BE2C (cell line): ENCODE data around the gene SENP1.

Source experiments
- DNase-seq: peaks from one replicate; pipeline ENCODE4 v3.0.0-alpha.2; 2020
- H3K27me3 ChIP-seq: fragments of 250-450 bp; sonication (Bioruptor Pico); 2 replicates; pipeline ENCODE4 v1.5.1; 2020; ENCODE audit warnings: mild to moderate bottlenecking
- H3K36me3 ChIP-seq: fragments of 250-450 bp; sonication (Bioruptor Pico); 2 replicates; pipeline ENCODE4 v1.5.1; 2020; ENCODE audit warnings: mild to moderate bottlenecking
- H3K4me1 ChIP-seq: fragments of 250-450 bp; sonication (Bioruptor Pico); 2 replicates; pipeline ENCODE4 v1.5.1; 2020
- H3K4me3 ChIP-seq: 2 replicates; pipeline ENCODE4 v1.5.1; 2011; ENCODE audit warnings: low read depth, low read length
- H3K9me3 ChIP-seq: fragments of 250-450 bp; sonication (Bioruptor Pico); 2 replicates; pipeline ENCODE4 v1.5.1; 2020
- CTCF ChIP-seq: IDR thresholded peaks from 2 replicates; pipeline ENCODE4 v1.5.1; 2012; ENCODE audit warnings: mild to moderate bottlenecking, low read depth, low read length

Gene SENP1

GRCh38 chr12:48050174-48050573, 55.7 kb downstream of the SENP1 start:
- H3K4me3 ChIP-seq, result no peak overlapping the region
- no peaks in the 10 kb centered on the region for H3K4me1 ChIP-seq
- no peaks in the 10 kb centered on the region for H3K9me3 ChIP-seq
- DNase-seq, result no peak
- peaks cover 24% of the 10 kb centered on the region for H3K36me3 ChIP-seq
- no peaks in the 10 kb centered on the region for H3K27me3 ChIP-seq
- TF ChIP-seq CTCF, result no peak

GRCh38 chr12:48045965-48046518, 59.8 kb downstream of the SENP1 start:
- no peak for DNase-seq
- no peaks in the 10 kb centered on the region for H3K27me3 ChIP-seq
- TF ChIP-seq CTCF, result no peak
- H3K4me3 ChIP-seq, result no peak overlapping the region
- H3K4me1 ChIP-seq, result no peaks in the 10 kb centered on the region
- H3K9me3 ChIP-seq, result no peaks in the 10 kb centered on the region
- H3K36me3 ChIP-seq, result peaks cover 30% of the 10 kb centered on the region

- H3K4me3 ChIP-seq, result no peak overlapping the region
- H3K36me3 ChIP-seq, result peaks cover 30% of the 10 kb centered on the region
- H3K4me1 ChIP-seq, result no peaks in the 10 kb centered on the region
- no peak for TF ChIP-seq CTCF
- DNase-seq, result no peak
- no peaks in the 10 kb centered on the region for H3K9me3 ChIP-seq
- H3K27me3 ChIP-seq, result no peaks in the 10 kb centered on the region
Observed at GRCh38 chr12:48045061-48045846, 60.6 kb downstream of the SENP1 start.

GRCh38 chr12:48044396-48044795, 61.5 kb downstream of the SENP1 start:
- H3K9me3 ChIP-seq, result no peaks in the 10 kb centered on the region
- TF ChIP-seq CTCF, result no peak
- H3K4me1 ChIP-seq, result no peaks in the 10 kb centered on the region
- no peaks in the 10 kb centered on the region for H3K27me3 ChIP-seq
- DNase-seq, result no peak
- H3K36me3 ChIP-seq, result peaks cover 30% of the 10 kb centered on the region
- H3K4me3 ChIP-seq, result no peak overlapping the region

GRCh38 chr12:48043771-48044170, 62.1 kb downstream of the SENP1 start:
- Histone ChIP-seq H3K4me3 (no peak overlapping the region), H3K36me3 (peaks cover 30% of the 10 kb centered on the region), H3K9me3 (no peaks in the 10 kb centered on the region), H3K4me1 (no peaks in the 10 kb centered on the region), H3K27me3 (no peaks in the 10 kb centered on the region)
- DNase-seq, result no peak
- TF ChIP-seq CTCF, result no peak
